Hair follicle dermal papilla cell (primary cell): ENCODE measurements around the gene FCGR3B. TPM values are rescaled to one million over a fixed set of nuclear protein-coding genes. Genes with fewer than 3 reads are reported as not detected.

ENCODE experiments used
- total RNA-seq: library from RNA; depleted of rRNA; stranded (reverse); fragments of >200 nt; gene quantifications from 2 replicates; pipeline ENCODE4 v1.2.3, GENCODE V29; 2012

The FCGR3B gene
- total RNA-seq = not detected in 2 replicates

DNA sequence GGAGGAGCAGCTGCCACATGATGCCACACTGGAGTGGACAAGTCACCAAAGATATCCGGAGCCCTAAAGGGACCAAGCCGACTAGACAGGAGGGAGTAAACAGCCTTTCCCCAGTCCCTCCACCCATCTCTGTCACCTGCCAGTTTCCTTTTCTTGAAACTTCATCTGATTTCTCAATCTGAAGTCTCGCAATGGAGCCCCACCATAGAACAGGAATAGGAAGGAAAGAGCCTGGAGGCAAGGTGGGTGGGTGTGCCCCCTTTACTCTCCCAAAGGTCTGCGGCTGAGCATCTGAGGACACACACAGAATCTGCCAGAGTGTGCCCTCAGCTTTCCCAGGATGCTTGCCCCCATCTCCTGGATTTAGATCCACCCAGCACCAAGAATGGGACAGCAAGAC lies at the start of gene FCGR3B:
Gene FCGR3B (minus strand): TSS at position 101 of the 400 bp plus-strand sequence. CDS start 82 bp downstream, at position 19.

DNA sequence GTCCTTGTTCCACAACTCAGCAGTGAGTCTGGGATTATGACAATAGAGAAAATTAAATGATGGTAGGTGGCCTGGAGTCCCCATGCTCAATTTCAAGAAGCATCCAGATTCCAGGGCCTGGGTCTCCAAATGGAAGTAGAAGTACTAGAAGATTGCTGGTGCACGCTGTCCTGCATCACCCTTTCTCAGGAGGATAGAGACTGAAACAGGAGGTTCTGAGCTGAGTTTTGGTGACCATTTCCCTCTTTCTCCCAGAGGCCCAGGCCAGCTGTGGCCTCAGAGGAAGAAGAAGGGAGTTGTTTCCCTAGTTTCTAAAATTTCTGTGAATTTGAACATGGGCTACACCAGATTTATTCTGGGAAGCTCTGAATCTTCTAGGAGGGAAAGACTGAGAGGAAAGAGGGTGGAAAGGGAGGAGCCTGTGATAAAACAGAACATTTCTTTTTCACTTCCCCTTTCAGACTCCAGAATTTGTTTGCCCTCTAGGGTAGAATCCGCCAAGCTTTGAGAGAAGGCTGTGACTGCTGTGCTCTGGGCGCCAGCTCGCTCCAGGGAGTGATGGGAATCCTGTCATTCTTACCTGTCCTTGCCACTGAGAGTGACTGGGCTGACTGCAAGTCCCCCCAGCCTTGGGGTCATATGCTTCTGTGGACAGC lies 31.8 kb upstream of the FCGR3B start, which contains the start of gene FCGR2B:
Gene FCGR2B (plus strand): TSS at position 460 of the 656 bp plus-strand sequence. CDS start 99 bp downstream, at position 559.

Other genes starting within 250 kb of the FCGR3B start
- gene FCGR2A, start 125.7 kb downstream of the FCGR3B start, total RNA-seq = not detected in 2 replicates
- gene HSPA6, start 106.6 kb downstream of the FCGR3B start, total RNA-seq = under 0.01 TPM in 1 of 2 replicates, not detected in the other
- not detected in 2 replicates for gene FCGR3A, start 81.4 kb downstream of the FCGR3B start, total RNA-seq
- not detected in 2 replicates for gene FCGR2B, start 32.0 kb upstream of the FCGR3B start, total RNA-seq
- gene FCRLA, start 76.1 kb upstream of the FCGR3B start, total RNA-seq = 0.12 and 0.49 TPM in 2 replicates
- gene FCRLB, start 90.4 kb upstream of the FCGR3B start, total RNA-seq = 0.49 and 0.73 TPM in 2 replicates
- 21.9 and 29.1 TPM in 2 replicates for gene DUSP12, start 118.6 kb upstream of the FCGR3B start, total RNA-seq
- gene ATF6, start 135.1 kb upstream of the FCGR3B start, total RNA-seq = 27.2 and 33.4 TPM in 2 replicates